KMS-11 (cell line): ENCODE measurements around the gene TMEM132C.

Experiments used
- H2AFZ ChIP-seq: fragments of 200-600 bp; sonication (generic); 2 replicates; pipeline ENCODE4 v1.6.1; 2016; ENCODE audit warnings: antibody characterized with exemption, mixed run types, low read depth
- H3K27ac ChIP-seq: fragments of 200-600 bp; sonication (generic); 2 replicates; pipeline ENCODE4 v1.6.1; 2016; ENCODE audit warnings: mild to moderate bottlenecking, mixed run types
- H3K27me3 ChIP-seq: fragments of 200-600 bp; sonication (generic); 2 replicates; pipeline ENCODE4 v1.6.1; 2017; ENCODE audit warnings: mild to moderate bottlenecking, low read depth, mixed run types, moderate library complexity; ENCODE audit not compliant: insufficient read depth
- H3K36me3 ChIP-seq: fragments of 200-600 bp; sonication (generic); 2 replicates; pipeline ENCODE4 v1.6.1; 2017; ENCODE audit warnings: mild to moderate bottlenecking, mixed run types; ENCODE audit not compliant: insufficient read depth
- H3K4me1 ChIP-seq: fragments of 200-600 bp; sonication (generic); 2 replicates; pipeline ENCODE4 v1.6.1; 2016; ENCODE audit warnings: mild to moderate bottlenecking, low read depth, mixed run types; ENCODE audit not compliant: poor library complexity, severe bottlenecking
- H3K4me2 ChIP-seq: fragments of 200-600 bp; sonication (generic); 2 replicates; pipeline ENCODE4 v1.7.0; 2016; ENCODE audit warnings: mild to moderate bottlenecking, mixed run types
- H3K4me3 ChIP-seq: fragments of 200-600 bp; sonication (generic); IDR thresholded peaks from 2 replicates; pipeline ENCODE4 v1.6.1; 2017; ENCODE audit warnings: low read depth, low read length, mixed read lengths; ENCODE audit not compliant: insufficient read depth
- H3K79me2 ChIP-seq: fragments of 200-600 bp; sonication (generic); 2 replicates; pipeline ENCODE4 v1.6.1; 2016; ENCODE audit warnings: low read depth, mixed run types; ENCODE audit not compliant: insufficient read depth
- H3K9ac ChIP-seq: fragments of 200-600 bp; sonication (generic); 2 replicates; pipeline ENCODE4 v1.6.1; 2016; ENCODE audit warnings: mild to moderate bottlenecking, mixed run types
- H4K20me1 ChIP-seq: fragments of 200-600 bp; sonication (generic); 2 replicates; pipeline ENCODE4 v1.6.1; 2016; ENCODE audit warnings: mild to moderate bottlenecking, mixed run types; ENCODE audit not compliant: insufficient read depth
- CTCF ChIP-seq: fragments of 200-600 bp; sonication (generic); conservative IDR thresholded peaks from 2 replicates; pipeline ENCODE4 v1.6.1; 2017; ENCODE audit warnings: low read depth, mild to moderate bottlenecking, antibody characterized with exemption, low read length, moderate library complexity, mixed read lengths

TMEM132C gene

GRCh38 chr12:128695697-128696096 is 428.7 kb downstream of the TMEM132C start:
- Histone ChIP-seq H3K4me3 (no peak overlapping the region), H3K4me1 (no peaks in the 10 kb centered on the region), H2AFZ (no peak overlapping the region), H3K4me2 (no peak overlapping the region), H3K27ac (no peak overlapping the region), H3K9ac (no peak overlapping the region), H3K79me2 (no peaks in the 10 kb centered on the region), H3K36me3 (no peaks in the 10 kb centered on the region), H3K27me3 (no peaks in the 10 kb centered on the region), H4K20me1 (no peaks in the 10 kb centered on the region)
- TF ChIP-seq CTCF, result no peak

- no peaks in the 10 kb centered on the region for H3K4me1 ChIP-seq
- TF ChIP-seq CTCF, result no peak
- no peak overlapping the region for H3K27ac ChIP-seq
- no peaks in the 10 kb centered on the region for H3K27me3 ChIP-seq
- no peak overlapping the region for H3K4me2 ChIP-seq
- no peak overlapping the region for H2AFZ ChIP-seq
- no peaks in the 10 kb centered on the region for H4K20me1 ChIP-seq
- H3K4me3 ChIP-seq, result no peak overlapping the region
- H3K79me2 ChIP-seq, result no peaks in the 10 kb centered on the region
- no peaks in the 10 kb centered on the region for H3K36me3 ChIP-seq
- H3K9ac ChIP-seq, result no peak overlapping the region
Measured at GRCh38 chr12:128698301-128698972, 431.5 kb downstream of the TMEM132C start.

DNA sequence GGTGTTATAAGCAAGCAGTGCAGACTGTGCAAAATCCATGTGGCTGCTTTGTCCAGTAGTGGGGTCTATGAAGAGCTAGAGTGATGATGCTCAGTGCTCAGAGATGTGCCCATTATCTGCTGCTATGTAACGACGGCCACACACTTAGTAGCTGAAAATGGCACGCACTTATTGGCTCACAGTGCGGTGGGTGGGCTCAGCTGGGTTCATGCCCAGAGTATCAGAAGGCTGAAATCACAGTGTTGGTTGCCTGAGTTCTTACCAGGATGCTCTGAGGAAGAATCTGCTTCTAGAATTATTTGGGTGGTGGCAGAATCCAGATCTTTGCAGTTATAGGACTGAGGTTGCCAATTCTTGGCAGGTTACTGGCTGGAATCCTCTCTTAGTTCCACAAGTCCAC is 432.1 kb downstream of the TMEM132C start:
- no peak for TF ChIP-seq CTCF
- no peaks in the 10 kb centered on the region for H3K79me2 ChIP-seq
- H3K4me2 ChIP-seq, result no peak overlapping the region
- H3K27me3 ChIP-seq, result no peaks in the 10 kb centered on the region
- no peak overlapping the region for H3K27ac ChIP-seq
- H3K4me1 ChIP-seq, result no peaks in the 10 kb centered on the region
- H2AFZ ChIP-seq, result no peak overlapping the region
- H3K9ac ChIP-seq, result no peak overlapping the region
- H3K4me3 ChIP-seq, result no peak overlapping the region
- H3K36me3 ChIP-seq, result no peaks in the 10 kb centered on the region
- H4K20me1 ChIP-seq, result no peaks in the 10 kb centered on the region

DNA sequence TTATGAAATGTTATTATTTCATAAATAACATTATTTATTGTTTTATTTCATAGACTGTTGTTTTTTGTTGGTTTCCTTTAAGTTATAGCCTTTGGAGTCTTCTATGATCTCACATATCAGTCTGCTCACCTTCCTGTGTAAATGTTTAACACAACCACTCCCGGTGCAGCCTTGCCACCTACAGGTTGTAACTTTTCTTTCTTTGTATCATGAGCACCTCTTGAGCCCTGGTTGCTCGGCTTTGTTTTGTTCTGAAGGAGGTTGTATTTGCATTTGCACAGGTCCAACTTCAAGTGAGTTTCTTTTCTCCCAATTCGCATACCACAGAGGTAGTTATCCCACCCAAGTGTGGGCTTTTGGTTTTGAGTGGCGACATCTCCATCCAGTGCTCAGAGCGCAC is 435.4 kb downstream of the TMEM132C start:
- TF ChIP-seq CTCF, result no peak
- no peaks in the 10 kb centered on the region for H3K4me1 ChIP-seq

More for the DNA sequence above, 435.4 kb downstream of the TMEM132C start:
- no peaks in the 10 kb centered on the region for H4K20me1 ChIP-seq
- H3K27me3 ChIP-seq, result no peaks in the 10 kb centered on the region
- H2AFZ ChIP-seq, result no peak overlapping the region
- no peaks in the 10 kb centered on the region for H3K36me3 ChIP-seq
- H3K4me2 ChIP-seq, result no peak overlapping the region
- H3K79me2 ChIP-seq, result no peaks in the 10 kb centered on the region
- no peak overlapping the region for H3K9ac ChIP-seq
- H3K27ac ChIP-seq, result no peak overlapping the region
- H3K4me3 ChIP-seq, result no peak overlapping the region
